ENCODE measurements around the gene KCNIP1.

The KCNIP1 gene

DNA sequence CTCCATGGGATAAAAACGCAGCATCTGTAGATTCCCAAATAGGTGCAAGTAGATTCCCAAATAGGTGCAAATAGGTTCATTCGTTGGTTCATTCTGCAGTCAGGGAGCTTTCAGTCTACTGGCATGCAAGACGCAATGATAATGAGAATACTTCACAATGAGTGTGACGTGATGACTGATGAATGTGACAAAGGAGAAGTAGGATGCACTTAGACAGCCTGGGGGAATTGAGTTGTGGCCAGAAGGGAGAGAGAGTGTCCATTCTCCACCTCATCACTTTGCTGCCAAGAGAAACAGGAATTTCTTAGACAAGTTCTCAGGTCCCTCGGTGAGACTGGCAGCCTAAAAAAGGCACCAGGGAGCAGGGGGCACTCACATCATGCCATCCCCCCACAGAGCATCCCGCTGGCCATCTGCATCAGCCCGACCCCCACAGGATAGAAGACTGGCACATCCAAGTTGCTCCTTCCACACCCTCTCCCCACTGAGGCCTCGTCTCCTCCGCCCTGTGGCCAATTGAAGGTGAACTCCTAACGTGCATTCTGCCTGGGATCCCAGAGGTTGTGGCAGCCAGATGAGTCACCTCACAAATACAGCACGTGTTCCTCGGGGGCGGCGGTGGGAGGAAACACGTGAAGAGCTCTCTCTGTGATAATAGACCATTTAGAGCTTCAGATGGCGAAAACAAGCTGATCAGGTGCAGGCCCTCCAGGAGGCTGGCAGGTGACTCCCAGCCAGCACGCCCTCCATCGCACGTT, 19.9 kb upstream of the KCNIP1 start:
- no peak for DNase-seq

- no peak for DNase-seq
Observed at GRCh38 chr5:170484459-170484831, 19.4 kb upstream of the KCNIP1 start.

GRCh38 chr5:170484847-170485615, 18.8 kb upstream of the KCNIP1 start:
- no peak for DNase-seq

DNA sequence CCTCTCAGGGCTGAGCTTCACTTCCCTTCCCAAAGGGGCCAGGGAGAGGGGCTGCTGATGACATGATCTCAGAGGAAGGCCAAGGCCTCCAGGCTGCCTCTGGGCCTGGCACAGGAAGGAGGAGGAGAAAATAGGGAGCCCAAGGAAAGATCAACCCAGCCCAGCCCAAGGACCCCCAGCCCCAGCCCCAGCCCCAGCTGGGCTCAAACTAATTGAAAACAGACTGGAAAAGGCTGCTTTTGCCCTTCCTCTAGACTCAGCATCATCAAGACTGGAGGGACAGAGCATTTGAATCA, 18.3 kb upstream of the KCNIP1 start:
- DNase-seq, result no peak

DNA sequence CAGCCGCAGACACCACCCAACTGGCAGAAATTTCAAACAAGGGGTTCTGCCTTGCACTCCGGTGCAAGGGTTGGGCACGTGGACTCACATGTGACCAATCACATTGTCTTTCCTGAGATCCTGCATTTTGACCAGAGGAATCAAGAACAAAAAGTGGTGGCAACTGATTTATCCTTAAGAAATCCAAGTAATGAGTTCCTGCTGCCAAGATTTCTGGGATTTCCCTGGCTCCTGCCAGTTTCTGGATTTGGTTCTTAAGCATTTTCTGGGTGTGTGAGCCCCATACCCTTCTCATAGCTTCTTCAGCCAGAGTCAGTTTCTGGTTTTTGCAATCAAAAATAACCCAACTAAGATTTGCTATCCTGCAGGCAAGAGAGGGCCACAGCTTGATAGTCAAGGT, 17.4 kb upstream of the KCNIP1 start:
- DNase-seq, result no peak

DNA sequence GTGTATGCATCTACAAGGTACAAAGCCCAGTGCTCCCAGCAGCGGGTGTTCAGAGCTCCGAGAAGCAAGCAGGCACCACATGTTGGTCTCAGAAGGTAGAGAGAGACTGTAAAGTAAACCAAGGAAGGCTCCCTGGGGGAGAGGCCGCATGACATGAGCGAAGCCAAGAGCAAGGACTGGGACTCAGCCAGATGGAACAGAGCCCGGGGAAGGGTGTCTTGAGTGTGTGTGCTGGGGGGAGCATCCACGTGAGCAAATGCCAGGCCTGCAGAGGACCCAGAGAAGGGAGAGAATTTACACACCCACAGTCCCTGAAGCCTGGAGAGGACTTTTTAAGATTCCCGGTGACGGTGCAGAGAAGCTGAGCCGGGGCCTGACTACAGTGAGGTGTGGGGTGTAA, 15.2 kb upstream of the KCNIP1 start:
- DNase-seq, result no peak

GRCh38 chr5:170489199-170489598, 14.6 kb upstream of the KCNIP1 start:
- no peak for DNase-seq

DNA sequence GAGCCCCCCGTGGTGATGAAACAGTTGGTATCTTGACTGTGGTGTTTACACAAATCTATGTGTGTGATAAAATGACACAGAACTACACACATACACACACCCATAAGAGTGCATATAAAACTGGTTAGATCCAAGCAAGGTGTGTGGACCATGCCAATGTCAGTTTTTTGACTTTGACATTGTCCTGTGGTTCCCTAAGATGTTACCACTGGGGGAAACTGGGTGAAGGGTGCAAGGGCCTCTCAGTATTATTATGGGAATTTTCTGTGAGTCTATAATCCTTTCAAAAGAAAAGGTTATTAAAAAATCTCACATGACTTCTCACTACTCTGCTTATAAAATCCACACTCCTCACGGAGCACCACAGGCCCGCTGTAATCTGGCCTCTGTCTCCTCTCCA, 13.4 kb upstream of the KCNIP1 start:
- no peak for DNase-seq

- peak; percentile 44 to 82 for DNase-seq
Observed at GRCh38 chr5:170491479-170491878, 12.3 kb upstream of the KCNIP1 start.

- DNase-seq, result no peak
Observed at GRCh38 chr5:170493028-170493820, 10.6 kb upstream of the KCNIP1 start.

DNA sequence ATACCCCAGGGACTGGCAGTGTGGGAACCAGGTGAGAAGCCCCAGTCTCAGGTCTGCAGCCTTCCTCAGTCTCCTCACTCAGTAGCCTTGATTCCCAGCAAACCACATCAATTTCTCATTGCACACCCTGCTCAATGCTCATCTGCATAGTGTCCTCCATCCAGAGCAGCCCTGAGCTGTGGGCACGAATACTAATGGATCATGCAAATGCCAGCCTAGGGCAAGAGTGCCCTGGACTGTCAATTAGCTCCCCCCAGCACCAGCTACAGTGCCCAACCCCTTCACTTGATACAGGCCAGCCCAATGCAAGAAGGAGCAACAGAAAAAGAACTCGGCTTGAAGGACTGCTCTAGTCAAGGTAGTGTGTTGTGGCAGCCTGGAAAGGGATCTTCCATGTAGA, 9.8 kb upstream of the KCNIP1 start:
- no peak for DNase-seq

- DNase-seq, result no peak
Observed at GRCh38 chr5:170495825-170496661, 7.8 kb upstream of the KCNIP1 start.

GRCh38 chr5:170496662-170497028, 7.2 kb upstream of the KCNIP1 start:
- DNase-seq, result no peak

DNA sequence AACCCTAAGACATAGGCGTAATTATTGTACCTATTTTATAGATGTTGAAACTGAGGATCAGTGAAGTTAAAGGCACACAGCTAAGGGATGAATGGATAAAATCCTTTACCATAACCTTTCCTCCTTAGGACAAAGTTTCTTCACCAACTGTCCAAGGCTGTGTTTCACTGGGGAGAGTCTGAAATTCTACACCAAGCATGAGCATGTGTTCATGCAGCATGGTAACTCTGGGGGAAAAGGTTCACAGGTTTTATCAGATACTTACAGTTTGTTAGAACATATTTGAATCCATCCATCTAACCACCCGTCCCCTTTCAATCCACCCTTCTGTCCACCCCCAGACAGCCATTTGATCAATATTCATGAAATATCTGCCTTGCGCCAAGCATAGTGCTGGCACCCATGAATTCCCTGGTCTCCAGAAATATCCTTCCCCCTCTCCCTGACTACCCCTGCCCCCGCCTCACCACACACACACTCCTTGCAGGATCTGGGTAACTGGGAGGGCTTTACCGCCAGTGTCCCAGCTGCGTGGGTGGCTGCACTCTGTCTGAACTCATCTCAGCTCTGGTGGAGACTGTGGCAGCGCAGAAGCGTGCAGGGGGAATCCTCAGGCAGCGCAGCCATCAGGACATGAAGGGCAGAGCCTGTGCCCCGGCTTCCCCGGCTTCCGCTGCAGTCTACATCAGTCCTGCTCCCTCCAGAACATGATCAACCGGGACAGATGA, 6.3 kb upstream of the KCNIP1 start:
- no peak for DNase-seq

DNA sequence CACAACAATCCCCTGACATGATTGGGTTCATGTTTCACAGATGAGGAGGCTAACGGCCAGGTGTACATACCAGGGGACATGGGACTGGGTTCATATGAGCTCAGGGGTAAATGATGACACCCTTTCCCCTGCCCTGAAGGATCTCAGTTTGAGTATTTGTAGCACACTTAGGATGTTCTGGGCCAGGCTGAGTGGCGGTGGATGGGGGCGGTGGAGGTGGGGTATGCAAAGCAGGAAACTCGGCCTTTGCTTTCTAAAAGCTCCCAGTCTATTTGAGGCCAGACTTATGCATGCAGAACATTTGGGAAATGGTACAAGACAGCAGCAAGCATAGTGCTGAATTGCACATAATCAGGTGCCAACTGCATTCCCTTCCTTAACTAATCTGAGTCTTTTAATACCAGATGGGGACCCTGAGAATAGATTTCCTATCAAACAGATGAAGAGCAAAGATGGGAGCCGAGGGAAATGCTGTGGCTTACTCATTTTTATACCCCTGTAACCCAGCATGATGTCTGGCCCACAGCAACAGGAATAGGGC, 4.9 kb upstream of the KCNIP1 start:
- no peak for DNase-seq

GRCh38 chr5:170499621-170500020, 4.2 kb upstream of the KCNIP1 start:
- no peak for DNase-seq

GRCh38 chr5:170501361-170501760, 2.5 kb upstream of the KCNIP1 start:
- no peak for DNase-seq

DNA sequence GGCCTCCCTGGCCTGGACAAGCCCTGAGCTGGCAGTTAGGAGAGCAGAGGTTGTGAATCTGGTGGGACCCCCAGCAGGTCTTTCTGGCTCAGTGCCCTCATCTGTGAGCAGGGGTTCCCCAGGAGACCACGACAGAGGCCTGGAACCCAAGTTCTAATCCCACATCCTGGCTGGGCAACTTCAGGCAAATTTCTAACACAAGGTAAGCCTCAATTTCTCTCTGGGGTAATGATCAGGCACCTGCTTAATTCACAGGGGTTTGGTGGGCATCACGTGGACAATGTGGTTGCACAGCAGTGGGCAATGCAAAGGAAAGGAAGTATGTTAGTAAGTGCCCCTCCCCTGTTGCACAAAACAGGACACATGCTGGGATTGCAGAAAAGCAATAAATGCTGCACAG, 1.9 kb upstream of the KCNIP1 start:
- DNase-seq, result no peak

GRCh38 chr5:170504616-170505266, 921 bp downstream of the KCNIP1 start:
- no peak for DNase-seq

- no peak for DNase-seq
Observed at GRCh38 chr5:170508036-170508435, 4.2 kb downstream of the KCNIP1 start.

GRCh38 chr5:170508660-170509347, 5.0 kb downstream of the KCNIP1 start:
- no peak for DNase-seq
